HG03097 (cell line): ENCODE measurements around the gene NKAIN2.

Experiments used
- ATAC-seq: cut with Tn5 transposase; IDR thresholded peaks from one replicate; pipeline ENCODE4 v1.9.1; 2021; ENCODE audit not compliant: unreplicated experiment, low FRiP score

The NKAIN2 gene

DNA sequence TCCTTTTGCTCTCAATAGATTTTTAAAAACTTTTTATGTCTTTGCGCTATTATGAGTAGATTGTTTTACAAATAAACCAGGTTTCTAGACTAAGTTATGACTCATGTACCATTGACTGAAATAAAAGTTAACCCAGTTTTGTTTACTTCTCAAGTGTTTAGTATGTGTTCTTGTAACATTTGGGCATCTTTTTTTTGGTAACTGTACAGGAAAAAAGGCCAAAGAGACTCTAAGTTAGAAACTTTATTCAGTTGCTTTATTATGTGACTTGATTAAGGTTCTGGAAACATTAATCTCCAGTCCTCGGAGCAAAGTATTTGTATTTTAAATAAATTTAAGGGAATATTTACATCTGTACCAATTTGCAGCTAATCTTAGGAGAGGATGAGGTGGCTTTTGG lies 2.9 kb downstream of the NKAIN2 start:
- ATAC-seq, result no peak

DNA sequence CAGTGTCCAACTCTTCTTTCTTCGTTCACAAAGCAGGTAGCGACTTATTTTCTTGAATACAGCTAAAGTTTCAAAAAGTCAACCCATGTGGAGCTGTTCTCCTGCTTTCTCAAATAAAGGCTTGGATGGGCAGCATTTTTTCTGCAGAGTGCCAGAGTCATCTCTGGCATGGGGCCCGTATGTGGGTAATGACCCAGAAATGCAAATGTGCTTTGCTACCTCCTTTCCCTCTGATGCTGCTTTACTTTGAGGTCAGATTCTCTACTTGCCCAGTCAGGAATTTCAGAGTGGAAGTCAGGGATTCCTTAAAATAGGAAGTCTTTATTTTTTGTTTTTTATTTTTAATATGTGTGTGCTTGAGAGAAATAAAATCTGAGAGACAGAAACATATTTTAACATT lies 4.9 kb downstream of the NKAIN2 start:
- ATAC-seq, result no peak

DNA sequence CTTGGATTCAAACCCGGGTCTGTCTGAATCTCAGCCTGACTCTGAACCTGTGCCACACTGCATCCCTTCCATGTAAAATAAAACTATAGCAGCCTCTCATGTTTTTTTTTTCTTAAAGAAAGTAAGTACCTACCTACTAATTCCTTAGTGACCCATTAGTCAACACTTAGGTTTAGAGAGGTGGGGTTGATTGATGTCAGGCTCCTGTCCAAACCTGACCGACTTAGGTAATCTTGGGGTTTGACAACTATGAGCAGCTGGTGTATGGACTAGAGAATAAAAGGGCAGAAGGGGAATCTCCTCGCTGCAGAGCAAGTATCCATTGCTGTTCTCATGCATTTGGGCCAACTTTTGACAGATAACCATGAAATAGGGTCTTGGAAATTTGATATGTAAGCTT lies 6.5 kb downstream of the NKAIN2 start:
- no peak for ATAC-seq

DNA sequence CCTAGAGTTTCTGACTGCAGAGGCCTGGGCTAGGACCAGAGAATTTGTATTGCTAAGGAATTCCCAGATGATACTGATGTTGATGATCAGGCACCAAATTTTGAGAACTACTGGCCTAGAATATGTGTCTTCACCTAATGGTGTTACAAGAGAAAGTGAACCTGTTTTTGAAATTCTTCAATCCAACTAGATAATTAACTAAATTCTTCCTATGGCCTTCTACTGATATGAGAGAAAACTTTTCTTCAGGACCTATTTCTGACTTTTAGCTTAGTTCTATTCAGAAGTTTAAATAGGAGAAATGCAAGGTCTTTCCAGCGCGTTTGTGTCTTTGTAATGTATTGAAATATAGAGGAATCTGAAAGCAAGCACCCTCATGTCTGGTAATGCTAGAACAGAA lies 7.3 kb downstream of the NKAIN2 start:
- ATAC-seq, result no peak

DNA sequence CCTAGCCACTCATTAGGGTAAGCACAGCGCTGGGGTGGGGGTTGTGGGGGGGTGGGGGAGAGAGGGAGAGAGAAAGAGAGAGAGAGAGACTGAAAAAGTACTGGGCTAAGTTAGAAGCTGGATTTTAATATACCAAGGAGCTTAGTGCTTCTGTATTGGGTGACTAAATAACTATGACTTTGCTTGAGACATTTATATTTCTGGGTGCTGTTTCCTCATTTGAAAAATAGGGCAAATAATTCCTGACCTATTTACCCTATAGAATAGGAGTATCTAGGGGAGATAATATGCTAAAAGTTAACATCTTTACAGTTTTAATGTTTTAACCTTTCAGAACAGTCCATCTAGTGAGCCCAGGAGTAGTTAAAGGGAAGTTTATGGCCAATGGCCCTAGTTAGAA lies 7.7 kb downstream of the NKAIN2 start:
- no peak for ATAC-seq

DNA sequence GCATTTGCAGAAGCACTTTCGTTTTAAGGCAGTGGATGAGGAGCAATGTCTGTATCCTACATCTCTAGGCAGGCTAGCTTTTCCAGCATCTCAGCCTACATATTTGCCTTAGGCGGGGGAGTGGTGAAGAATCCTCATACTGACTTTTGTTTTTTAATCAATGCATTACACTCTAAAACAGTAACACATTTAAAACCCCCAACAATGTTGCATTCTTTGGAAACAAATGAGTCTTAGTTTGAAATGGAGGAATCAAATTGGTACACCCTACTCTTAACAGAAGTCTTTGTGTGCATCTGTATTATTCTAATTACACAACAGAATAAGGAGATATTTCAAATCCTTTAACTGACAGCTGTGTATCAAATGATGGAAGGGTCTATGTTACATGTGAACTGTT lies 9.0 kb downstream of the NKAIN2 start:
- ATAC-seq, result no peak

DNA sequence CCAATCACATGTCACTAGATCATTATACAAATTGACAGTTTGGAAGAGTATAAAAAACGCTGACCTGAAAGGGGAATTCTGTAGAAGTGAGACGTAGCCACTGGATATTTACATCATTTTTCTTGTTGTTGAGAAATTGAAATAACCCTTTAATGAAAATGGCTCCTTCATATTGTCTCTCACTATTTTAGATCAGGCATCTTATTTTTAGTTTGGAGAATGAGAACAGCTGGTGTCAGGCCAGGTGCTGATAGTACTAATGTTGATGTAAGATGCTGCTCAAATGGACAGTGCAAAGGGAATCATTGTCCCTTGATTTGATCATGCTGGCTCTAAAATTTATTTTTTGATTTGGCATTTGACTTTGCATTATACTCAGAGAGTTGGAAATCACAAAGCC lies 17.4 kb downstream of the NKAIN2 start:
- no peak for ATAC-seq

DNA sequence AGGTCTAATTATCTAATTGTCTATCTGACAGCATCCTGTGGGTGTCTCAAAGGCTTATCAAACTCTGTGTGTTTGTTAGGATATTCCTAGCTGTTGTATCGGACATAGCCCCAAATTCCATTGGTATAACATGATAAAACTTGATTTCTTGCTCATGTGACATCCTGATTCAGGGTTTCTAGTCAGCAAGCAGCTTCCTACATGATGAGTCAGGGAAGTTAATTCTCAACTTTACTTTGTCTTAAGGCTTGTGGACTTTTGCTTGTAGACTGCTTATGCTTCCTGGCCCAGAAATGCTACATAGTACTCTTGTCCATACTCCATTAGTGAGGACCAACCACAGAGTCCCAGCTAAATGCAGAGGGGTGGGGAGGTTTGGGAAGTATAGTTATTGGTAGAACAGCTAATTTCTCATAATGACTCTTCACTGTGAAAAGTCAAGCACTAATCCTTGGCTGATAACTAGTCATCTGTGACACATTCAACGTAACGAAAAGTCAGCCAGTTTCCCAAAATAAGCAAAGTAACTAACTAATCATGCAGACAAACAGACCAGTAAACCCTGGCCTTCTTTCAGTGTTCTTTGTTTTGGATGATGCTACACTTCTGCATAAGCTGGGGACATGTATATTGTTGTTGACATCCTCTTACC lies 25.8 kb downstream of the NKAIN2 start:
- no peak for ATAC-seq

DNA sequence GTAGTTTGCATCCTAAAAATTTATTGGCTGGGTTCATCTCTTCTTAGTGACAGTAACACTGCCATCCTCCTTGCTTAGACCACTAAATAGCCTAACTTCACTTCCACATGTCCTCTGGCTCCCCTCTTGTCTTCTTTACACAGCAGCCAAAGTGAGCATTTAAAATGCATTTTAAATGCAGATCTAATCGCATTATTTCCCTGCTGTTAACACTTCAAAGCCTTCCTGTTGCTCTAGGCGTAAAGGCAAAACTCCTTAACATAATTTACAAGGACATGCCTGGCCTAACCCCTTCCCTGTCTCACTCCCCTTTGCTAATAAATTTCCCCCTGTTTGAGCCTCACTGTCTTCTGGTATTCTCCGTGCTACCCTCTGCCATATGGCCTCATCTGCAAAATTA lies 26.5 kb downstream of the NKAIN2 start:
- no peak for ATAC-seq

DNA sequence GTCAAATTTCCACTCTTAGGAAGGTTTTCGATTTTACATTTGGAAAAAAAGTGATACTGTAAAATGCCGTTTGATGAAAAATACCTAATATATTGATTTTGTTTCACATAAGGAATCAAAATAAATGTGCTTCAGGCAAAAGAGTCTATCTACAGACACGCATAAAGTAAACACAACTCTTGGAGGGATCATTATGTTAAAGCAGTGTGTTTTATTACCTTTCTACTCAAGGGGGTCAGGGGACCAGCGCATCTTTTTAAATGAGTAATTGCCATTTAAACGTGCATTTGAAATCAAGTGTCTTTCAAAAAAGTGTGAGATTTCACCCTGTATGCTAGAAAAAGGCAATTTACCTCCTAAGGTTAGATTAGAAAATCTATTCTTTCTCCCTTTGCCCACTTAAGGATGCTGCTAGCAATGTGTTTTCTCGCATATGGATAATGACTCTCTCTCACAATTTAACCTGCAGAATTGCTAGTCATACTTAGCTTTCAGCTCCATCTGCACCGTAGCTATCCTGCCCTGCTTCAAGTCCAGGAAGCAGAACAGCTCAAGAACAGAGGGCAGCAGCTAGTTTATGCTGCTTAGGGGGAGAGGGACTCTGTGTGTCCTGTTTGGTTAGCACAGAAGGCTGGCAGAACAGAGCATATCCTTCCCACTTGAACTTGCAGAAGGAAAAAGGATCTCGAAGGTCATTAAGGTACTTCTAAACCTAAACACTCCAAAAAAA lies 35.0 kb downstream of the NKAIN2 start:
- ATAC-seq, result no peak

DNA sequence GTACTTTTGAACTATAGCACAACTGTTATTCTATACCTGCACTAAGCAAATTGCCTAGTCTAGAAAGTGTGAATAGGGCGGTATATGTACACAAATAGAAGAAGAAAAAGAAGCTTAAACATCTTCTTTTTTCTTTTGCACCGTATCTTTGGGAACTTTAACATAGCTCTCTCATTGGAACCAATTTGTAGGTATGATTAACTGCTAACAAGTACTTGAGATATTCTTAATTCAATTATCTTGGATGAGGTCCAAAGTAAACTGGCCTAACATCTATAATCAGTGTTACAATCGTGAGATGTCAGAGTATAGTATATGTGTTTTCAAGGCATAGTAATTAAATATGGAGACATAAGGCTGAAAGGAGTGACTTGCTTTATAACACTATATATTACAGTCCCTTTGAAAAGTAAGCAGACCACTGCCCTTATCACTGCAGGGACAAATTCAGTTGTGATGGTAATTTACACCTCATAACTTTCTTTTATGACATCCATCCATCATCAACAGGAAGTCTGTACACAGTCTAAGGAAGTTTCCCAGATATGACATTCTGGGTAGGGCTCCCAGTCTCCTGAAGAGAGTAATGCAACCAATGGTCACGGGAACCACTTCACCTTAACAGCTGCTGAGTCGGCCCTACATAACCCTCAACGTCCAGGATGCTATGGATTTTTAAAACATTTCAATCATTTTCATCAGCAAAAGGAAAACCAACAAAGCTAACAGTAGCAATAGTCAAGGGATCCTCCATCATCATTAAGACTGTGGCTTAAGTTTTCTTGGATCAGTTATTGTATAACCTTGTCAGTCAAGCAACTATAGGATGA lies 37.6 kb downstream of the NKAIN2 start:
- no peak for ATAC-seq

DNA sequence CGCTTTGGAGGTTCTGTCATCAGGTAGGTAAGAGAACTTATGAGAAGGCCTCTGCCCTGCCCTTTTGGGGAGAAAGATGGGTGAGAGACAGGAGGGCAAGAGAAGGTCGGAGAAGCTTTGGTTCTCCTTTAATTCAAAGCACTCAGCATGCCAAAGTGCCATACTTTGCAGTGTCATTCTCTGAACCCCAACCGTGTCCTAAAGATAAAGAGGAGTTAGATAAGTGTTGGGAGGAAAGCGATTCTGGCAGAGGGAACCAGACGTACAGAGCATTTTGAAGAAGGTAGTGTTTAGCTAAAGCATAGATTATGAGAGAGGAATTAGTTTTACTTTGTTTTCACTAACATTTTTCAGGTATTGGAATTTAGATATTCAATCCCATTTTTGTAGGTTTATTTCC lies 40.3 kb downstream of the NKAIN2 start:
- no peak for ATAC-seq

DNA sequence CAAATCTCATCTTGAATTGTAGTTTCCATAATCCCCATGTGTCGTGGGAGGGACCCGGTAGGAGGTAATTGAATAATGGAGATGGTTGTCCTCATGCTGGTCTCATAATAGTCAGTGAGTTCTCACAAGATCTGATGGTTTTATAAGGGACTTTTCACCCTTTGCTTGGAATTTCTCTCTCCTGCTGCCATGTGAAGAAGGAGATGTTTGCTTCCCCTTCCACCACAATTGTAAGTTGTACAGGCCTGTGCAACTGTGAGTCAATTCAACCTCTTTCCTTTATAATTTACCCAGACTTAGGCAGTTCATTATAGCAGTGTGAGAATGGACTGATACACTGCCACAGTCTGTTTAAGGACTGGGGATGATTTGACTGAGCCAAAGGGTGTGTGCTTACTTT lies 44.7 kb downstream of the NKAIN2 start:
- ATAC-seq, result no peak

DNA sequence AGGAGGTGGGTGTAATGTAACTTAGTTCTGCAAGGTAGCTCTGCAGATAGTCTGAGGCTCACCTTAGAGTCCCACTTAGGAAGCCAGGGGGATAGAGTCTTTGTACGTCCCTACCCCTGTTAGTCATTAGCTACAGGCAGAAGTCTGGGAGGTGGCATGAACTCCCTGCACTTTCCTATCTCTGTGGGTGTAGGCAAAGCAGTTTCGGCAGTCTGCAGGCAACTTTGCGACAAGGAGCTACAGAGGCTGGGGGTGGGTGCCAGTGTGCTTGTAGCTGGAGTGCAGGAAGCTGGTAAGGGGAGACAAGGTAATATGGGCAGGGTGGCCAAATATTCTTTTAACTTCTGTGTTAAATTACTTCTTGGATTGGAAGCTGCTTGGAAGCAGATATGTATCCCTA lies 45.7 kb downstream of the NKAIN2 start:
- no peak for ATAC-seq

DNA sequence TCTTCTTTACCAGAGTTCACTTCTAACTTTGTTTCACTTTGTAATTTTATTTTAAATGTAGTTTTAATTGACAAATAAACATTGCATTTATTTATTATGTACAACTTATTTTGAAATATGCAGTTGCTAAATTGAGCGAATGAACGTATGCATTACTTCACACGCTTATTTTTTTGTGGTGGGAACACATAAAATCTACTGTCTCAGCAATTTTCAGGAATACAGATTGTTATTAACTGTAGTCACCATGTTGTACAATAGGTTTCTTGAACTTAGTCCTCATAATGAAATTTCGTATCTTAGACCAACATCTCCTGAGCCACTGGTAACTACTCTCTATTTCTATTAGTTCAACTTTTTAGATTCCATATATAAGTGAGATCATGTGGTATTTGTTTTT lies 46.9 kb downstream of the NKAIN2 start:
- no peak for ATAC-seq

DNA sequence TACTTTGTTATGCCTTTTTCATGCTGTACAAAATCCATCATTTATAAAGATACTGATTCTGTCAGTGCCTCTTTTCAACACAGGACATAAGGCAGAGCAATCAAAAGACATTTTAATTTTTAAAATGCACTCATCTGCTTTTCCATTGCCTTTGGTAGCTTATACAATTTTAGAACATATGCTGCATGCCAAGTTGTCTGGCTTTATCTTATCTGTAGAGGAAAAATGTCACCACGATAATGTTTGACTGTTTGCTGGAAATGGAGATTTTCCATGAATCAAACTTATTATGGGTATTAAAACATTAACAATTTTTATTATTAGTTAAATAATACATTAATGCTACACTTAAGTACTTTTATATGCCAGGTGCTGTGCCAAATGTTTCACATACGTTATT lies 50.5 kb downstream of the NKAIN2 start:
- no peak for ATAC-seq

DNA sequence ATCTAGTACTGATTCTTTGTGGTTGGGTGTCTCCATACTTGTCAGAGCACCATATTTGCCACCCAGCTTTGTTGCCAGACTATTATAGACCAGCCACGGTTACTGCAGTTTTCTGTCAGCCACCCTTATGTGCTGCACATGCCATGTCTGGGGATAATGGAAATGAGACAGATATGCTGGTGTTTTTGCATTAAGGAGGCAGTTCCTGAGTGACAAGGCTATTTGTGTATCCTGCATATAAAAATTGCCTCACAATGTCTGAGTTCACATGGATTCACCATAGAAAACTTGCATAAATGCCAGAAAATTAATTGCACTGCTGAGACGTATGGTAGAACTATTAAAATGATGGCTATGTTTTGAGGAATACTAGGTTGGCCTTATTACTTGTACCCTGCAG lies 51.8 kb downstream of the NKAIN2 start:
- ATAC-seq, result no peak

DNA sequence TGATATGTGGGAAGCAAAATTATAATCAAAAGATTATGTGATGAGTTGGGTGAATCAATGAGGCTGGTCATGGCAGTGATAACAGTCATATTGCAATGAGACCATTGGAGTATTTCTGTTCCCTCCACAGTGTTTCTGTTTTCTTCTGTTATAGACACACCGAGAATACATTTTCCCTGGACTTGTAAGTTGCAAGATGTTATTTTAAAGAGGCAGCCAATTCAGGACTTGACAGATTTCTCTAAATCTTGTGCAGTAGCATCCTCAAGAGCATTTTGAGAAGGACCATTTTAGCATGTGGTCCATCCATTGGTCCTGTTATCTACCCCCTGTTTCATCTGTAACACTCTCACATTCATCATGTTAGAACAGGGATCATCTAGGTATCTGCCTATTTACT lies 55.6 kb downstream of the NKAIN2 start:
- no peak for ATAC-seq

DNA sequence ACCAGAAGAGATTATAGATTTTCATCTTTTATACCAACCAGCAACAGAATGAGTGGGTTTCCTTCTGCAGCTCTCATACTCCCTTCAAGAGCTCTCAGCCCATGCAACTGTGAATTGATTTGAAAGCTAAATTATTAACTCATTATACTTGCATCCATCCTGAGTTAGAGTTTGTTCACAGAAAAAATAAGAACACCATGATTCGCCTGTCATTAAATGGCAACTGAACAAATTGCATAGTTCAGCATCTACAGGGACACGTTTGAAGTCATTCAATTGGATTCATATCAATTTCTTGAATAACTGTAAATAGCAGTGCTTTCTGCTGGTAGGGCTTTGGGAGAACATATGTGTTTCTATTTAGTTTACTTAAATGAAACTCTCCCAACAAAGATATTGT lies 65.7 kb downstream of the NKAIN2 start:
- no peak for ATAC-seq

DNA sequence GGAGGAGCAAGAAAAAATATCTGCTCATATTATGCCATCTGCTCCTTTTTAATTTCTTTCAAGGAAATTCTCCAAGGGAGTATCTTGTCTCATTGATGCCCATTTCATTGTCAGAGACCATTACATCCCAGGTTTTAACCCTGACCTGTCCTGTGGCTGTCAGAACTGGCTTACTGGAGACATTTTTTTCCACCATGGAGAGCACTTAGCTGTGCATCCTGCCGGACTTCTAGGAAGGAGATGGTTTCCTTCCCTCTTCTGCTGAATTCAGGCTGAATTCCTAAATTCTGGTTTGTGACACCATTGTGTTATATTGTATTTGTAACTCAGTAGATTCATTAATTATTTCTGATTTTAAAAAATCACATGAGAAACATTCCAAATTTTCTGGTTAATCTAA lies 70.3 kb downstream of the NKAIN2 start:
- no peak for ATAC-seq

DNA sequence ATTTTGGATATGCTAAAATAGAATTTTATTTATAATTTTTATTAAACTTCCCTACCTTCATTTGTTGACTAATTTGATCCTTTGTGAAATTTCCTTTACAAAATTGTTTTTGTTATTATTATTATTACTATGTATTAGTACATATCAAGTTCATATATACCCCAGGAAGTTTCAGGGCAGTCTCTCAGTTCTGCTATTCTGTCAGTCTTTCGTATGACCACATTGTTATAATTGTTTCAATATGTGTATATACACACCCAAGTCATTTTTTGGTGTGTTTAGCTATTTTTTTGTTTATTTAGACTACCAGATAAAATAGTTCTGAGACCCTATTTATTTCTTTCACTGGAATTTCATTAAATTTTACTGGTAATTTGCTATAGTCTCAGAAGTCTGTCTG lies 72.1 kb downstream of the NKAIN2 start:
- no peak for ATAC-seq

DNA sequence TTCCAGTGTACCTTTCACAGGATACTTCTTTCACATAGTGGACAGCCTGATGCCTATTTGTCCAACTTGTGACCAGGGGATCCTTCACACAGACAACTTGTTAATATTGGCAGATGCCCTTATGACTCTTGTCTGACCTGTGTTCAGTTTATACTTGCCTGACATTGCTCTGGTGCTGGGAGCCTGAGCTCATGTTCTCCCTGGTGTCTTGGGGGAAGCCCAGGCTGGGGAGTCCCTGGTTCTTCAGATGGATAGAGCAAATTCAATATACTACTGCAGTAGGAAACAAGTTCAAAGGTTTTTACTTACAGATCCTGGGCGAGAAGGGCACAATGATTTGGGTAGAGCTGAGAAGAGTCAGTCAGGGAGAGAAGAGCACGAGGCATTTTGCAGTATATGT lies 76.1 kb downstream of the NKAIN2 start:
- no peak for ATAC-seq
